K562 (cell line): ENCODE results near the gene CREG1. TPM values are rescaled to one million over a fixed set of nuclear protein-coding genes. Genes with fewer than 3 reads are reported as not detected.

Experiments
- BCOR ChIP-seq: fragments of 450-650 bp; IDR thresholded peaks from 2 replicates; pipeline ENCODE4 v1.6.1; 2016
- CTBP1 ChIP-seq: fragments of 450-650 bp; IDR thresholded peaks from 2 replicates; pipeline ENCODE4 v1.6.1; 2016; ENCODE audit warnings: borderline replicate concordance
- DIDO1 ChIP-seq: fragments of 450-650 bp; IDR thresholded peaks from 2 replicates; pipeline ENCODE4 v1.6.1; 2016; ENCODE audit warnings: low read depth, missing biosample characterization, missing genetic modification characterization
- HMGN3 ChIP-seq: IDR thresholded peaks from 2 replicates; pipeline ENCODE4 v1.6.1; 2011; ENCODE audit warnings: borderline replicate concordance, low read depth, mild to moderate bottlenecking, mixed read lengths, low read length; ENCODE audit not compliant: insufficient read length; ENCODE audit errors: extremely low read depth
- NBN ChIP-seq: fragments of 450-650 bp; IDR thresholded peaks from 2 replicates; pipeline ENCODE4 v1.6.1; 2016; ENCODE audit warnings: low read depth, mild to moderate bottlenecking
- NKRF ChIP-seq: fragments of 450-650 bp; IDR thresholded peaks from 2 replicates; pipeline ENCODE4 v1.6.1; 2016; ENCODE audit warnings: borderline replicate concordance
- NR2C2 ChIP-seq, 2 experiments: fragments of 200-800 bp in 1 of 2; sonication (Bioruptor generic) in 1 of 2; sonication (generic) in 1 of 2; formaldehyde crosslinking in 1 of 2; IDR thresholded peaks; 2 replicates each; pipeline versions ENCODE4 v1.6.1 to v1.8.0; 2016 to 2022; ENCODE audit warnings: mild to moderate bottlenecking in 1 of 2, missing compliant biosample characterization in 1 of 2, missing genetic modification characterization in 1 of 2, missing genetic modification reagents in 1 of 2
- PHB ChIP-seq: fragments of 250-450 bp; sonication (Bioruptor Pico); IDR thresholded peaks from 2 replicates; pipeline ENCODE4 v1.5.0; 2021
- PTBP1 ChIP-seq: fragments of 200-400 bp; formaldehyde crosslinking; IDR thresholded peaks from 2 replicates; pipeline ENCODE4 v1.6.1; 2017; ENCODE audit warnings: low read depth, low read length
- RCOR1 ChIP-seq, 2 experiments: IDR thresholded peaks; 2 replicates each; pipeline ENCODE4 v1.6.1; 2012; ENCODE audit warnings: low read depth in 2 of 2, low read length in 2 of 2, borderline replicate concordance in 1 of 2, improper control_type of control experiment in 1 of 2
- RREB1 ChIP-seq: fragments of 250-450 bp; sonication (Bioruptor Pico); IDR thresholded peaks from 2 replicates; pipeline ENCODE4 v1.4.0; 2020
- SMARCC2 ChIP-seq: fragments of 450-650 bp; IDR thresholded peaks from 2 replicates; pipeline ENCODE4 v1.6.1; 2017; ENCODE audit warnings: antibody characterized with exemption, moderate library complexity, mild to moderate bottlenecking, low read depth
- TBP ChIP-seq: optimal IDR thresholded peaks from 2 replicates; pipeline ENCODE3; 2011; ENCODE audit warnings: low read depth, low read length, improper control_type of control experiment
- TCFL5 ChIP-seq: fragments of 250-450 bp; sonication (Bioruptor Pico); conservative IDR thresholded peaks from 2 replicates; pipeline ENCODE4 v1.6.1; 2021; ENCODE audit warnings: mild to moderate bottlenecking, moderate library complexity, matching md5 sums
- TEAD2 ChIP-seq: fragments of 450-650 bp; IDR thresholded peaks from 2 replicates; pipeline ENCODE4 v1.6.1; 2016; ENCODE audit warnings: missing genetic modification characterization, control low read depth, missing compliant biosample characterization
- YY1 ChIP-seq, 3 experiments: IDR thresholded peaks; 2 replicates each; pipeline ENCODE4 v1.6.1; 2011; ENCODE audit warnings: low read length in 2 of 3, mild to moderate bottlenecking in 2 of 3, moderate library complexity in 2 of 3, borderline replicate concordance in 1 of 3, control low read depth in 1 of 3, low read depth in 1 of 3; ENCODE audit not compliant: insufficient read depth in 3 of 3, insufficient replicate concordance in 2 of 3, control insufficient read depth in 1 of 3, insufficient read length in 1 of 3; ENCODE audit errors: extremely low read depth in 1 of 3
- ZBTB2 ChIP-seq: fragments of 450-650 bp; IDR thresholded peaks from 2 replicates; pipeline ENCODE4 v1.6.1; 2016; ENCODE audit warnings: antibody characterized with exemption
- ZC3H4 ChIP-seq: sonication (generic); formaldehyde crosslinking; IDR thresholded peaks from 2 replicates; pipeline ENCODE4 v1.9.0; 2021; ENCODE audit warnings: missing genetic modification reagents, borderline replicate concordance
- ZNF408 ChIP-seq: fragments of 250-450 bp; sonication (Bioruptor Pico); IDR thresholded peaks from 2 replicates; pipeline ENCODE4 v1.4.0; 2020; ENCODE audit warnings: low read depth, mild to moderate bottlenecking, moderate library complexity
- polyA plus RNA-seq, 8 experiments: library from polyadenylated mRNA; depleted of rRNA in 4 of 8; stranded (reverse) in 5 of 8; unstranded in 3 of 8; fragments of >200 nt; fragmentation: Nextera tagmentation in 2 of 8; fragmentation: Illumina TruSeq in 1 of 8; extraction: Ambion mirVana in 2 of 8; extraction: Trizol in 1 of 8; gene quantifications; 2 replicates each; pipeline versions ENCODE4 v1.2.1 to v1.2.3, GENCODE V29; 2011 to 2014; ENCODE audit warnings: inconsistent platforms in 1 of 8, missing spikeins in 1 of 8
- total RNA-seq, 7 experiments: library from RNA; depleted of rRNA in 6 of 7; stranded (reverse); fragments of >200 nt in 6 of 7; fragmentation: Illumina TruSeq in 2 of 7; extraction: Trizol in 2 of 7; gene quantifications; 2 replicates each; pipeline versions ENCODE4 v1.2.1 to v1.2.3, GENCODE V29; 2011 to 2021; ENCODE audit warnings: low replicate concordance in 1 of 7

The CREG1 gene
- total and polyA plus RNA-seq, 9 of the 15 experiments (the other 6 are each of a cell fraction or from before 2014, with no cell fraction given) = 45.7 to 272 (median 161) TPM

GRCh38 chr1:167515893-167516321, 37.7 kb downstream of the CREG1 start (continued):
- TF ChIP-seq RREB1 (CRISPR knock-in tag) = no peak
- no peak for TF ChIP-seq TBP
- TF ChIP-seq PHB (CRISPR knock-in tag) = no peak
- no peak for TF ChIP-seq YY1 (IDR thresholded peaks at IDR 0.05; ENCODE audit: borderline replicate concordance in 1 of 3, control insufficient read depth in 1 of 3, extremely low read depth in 1 of 3, insufficient read depth in 3 of 3, insufficient read length in 1 of 3, insufficient replicate concordance in 2 of 3, low read depth in 1 of 3, low read length in 2 of 3)
- TF ChIP-seq RCOR1 (IDR thresholded peaks at IDR 0.05; ENCODE audit: borderline replicate concordance in 1 of 2, low read depth in 2 of 2, low read length in 2 of 2) = peak in 1 of 2 experiments; percentile 75; a peak in 2 of 4 replicates
- TF ChIP-seq NR2C2 (CRISPR knock-in tag; IDR thresholded peaks at IDR 0.05) = no peak
- no peak for TF ChIP-seq NR2C2 (tag; IDR thresholded peaks at IDR 0.05)
- no peak for TF ChIP-seq DIDO1 (tag)
- TF ChIP-seq TCFL5 (CRISPR knock-in tag) = no peak
- TF ChIP-seq ZBTB2 = no peak
- no peak for TF ChIP-seq TEAD2 (tag)
- TF ChIP-seq PTBP1 = peak; percentile 81; the same call in 1 of the 2 replicates
- no peak for TF ChIP-seq HMGN3
- no peak for TF ChIP-seq NKRF
- no peak for TF ChIP-seq NBN
- no peak for TF ChIP-seq ZNF408 (CRISPR knock-in tag)
- TF ChIP-seq CTBP1 = no peak
- no peak for TF ChIP-seq SMARCC2
- peak; percentile 97 for TF ChIP-seq BCOR
- no peak for TF ChIP-seq ZC3H4 (CRISPR knock-in tag)
